Endothelial cell of umbilical vein (primary cell): ENCODE measurements around the gene MLNR. TPM values are rescaled to one million over a fixed set of nuclear protein-coding genes. Genes with fewer than 3 reads are reported as not detected.

Experiments
- BruUV-seq: library from RNA; stranded (reverse); fragments of 400-500 nt; replicated peaks from 2 replicates; lab custom pipeline; 2021; lab: Mats Ljungman, UMichigan
- CTCF ChIA-PET: fragments of 300-600, 350-600 bp; sonication (Branson Sonifier 250); formaldehyde crosslinking; loops from one replicate; lab custom pipeline; 2021; ENCODE audit warnings: antibody characterized with exemption, inconsistent platforms; lab: Charles Lee
- POLR2A ChIA-PET: fragments of 300-600, 350-600 bp; sonication (Branson Sonifier 250); formaldehyde crosslinking; loops from one replicate; lab custom pipeline; 2021; ENCODE audit warnings: antibody characterized with exemption, inconsistent platforms; lab: Charles Lee
- DNase-seq: peaks from one replicate; pipeline ENCODE4 v3.0.0-alpha.2; 2011; ENCODE audit warnings: low read depth, low spot score
- FAIRE-seq: peaks from 2 replicates; lab custom pipeline; 2011; peaks lifted over from hg19 to GRCh38; lab: Jason Lieb, UNC
- H2AFZ ChIP-seq: 2 replicates; pipeline ENCODE4 v1.6.0; 2012; ENCODE audit warnings: low read depth, low read length, control low read depth, inconsistent platforms
- H3K27ac ChIP-seq: 2 replicates; pipeline ENCODE4 v1.5.1; 2011; ENCODE audit warnings: low read depth, mild to moderate bottlenecking, control low read depth, low read length, moderate library complexity; ENCODE audit not compliant: insufficient read depth
- H3K27me3 ChIP-seq, 2 experiments: 2 replicates each; pipeline versions ENCODE4 v1.6.0 to v1.6.1; 2011; ENCODE audit warnings: low read length in 2 of 2, mixed read lengths in 1 of 2; ENCODE audit not compliant: control insufficient read depth in 2 of 2, insufficient read depth in 2 of 2
- H3K36me3 ChIP-seq, 2 experiments: 2 replicates in 1 of 2; 3 replicates in 1 of 2; pipeline ENCODE4 v1.5.1; 2011; ENCODE audit warnings: low read length in 2 of 2, mild to moderate bottlenecking in 1 of 2, moderate library complexity in 1 of 2; ENCODE audit not compliant: control insufficient read depth in 2 of 2, insufficient read depth in 2 of 2; ENCODE audit errors: extremely low read depth in 1 of 2
- H3K4me1 ChIP-seq: 3 replicates; pipeline ENCODE4 v1.5.1; 2011; ENCODE audit warnings: mild to moderate bottlenecking, low read length; ENCODE audit not compliant: control insufficient read depth, insufficient read depth; ENCODE audit errors: extremely low read depth
- H3K4me2 ChIP-seq: 2 replicates; pipeline ENCODE4 v1.6.1; 2011; ENCODE audit warnings: low read length, control low read depth, mixed read lengths; ENCODE audit not compliant: insufficient read depth
- H3K4me3 ChIP-seq, 3 experiments: fragments of 200-600 bp in 1 of 3; sonication (generic), shearing (Covaris generic) in 1 of 3; replicated peaks in 1 of 3; 2 replicates each; pipeline ENCODE4 v1.5.1; 2011 to 2016; ENCODE audit warnings: control low read depth in 3 of 3, low read length in 3 of 3, mild to moderate bottlenecking in 2 of 3, inconsistent platforms in 1 of 3, low read depth in 1 of 3, moderate library complexity in 1 of 3; ENCODE audit not compliant: insufficient read depth in 1 of 3
- H3K79me2 ChIP-seq: 2 replicates; pipeline ENCODE4 v1.6.0; 2012; ENCODE audit warnings: low read length, inconsistent platforms; ENCODE audit not compliant: control insufficient read depth, insufficient read depth
- H3K9ac ChIP-seq: replicated peaks from 2 replicates; pipeline ENCODE3; 2011; ENCODE audit warnings: low read length, control low read depth; ENCODE audit not compliant: insufficient read depth; ENCODE audit errors: extremely low read depth
- H3K9me1 ChIP-seq: replicated peaks from 3 replicates; pipeline ENCODE4 v1.6.0; 2011; ENCODE audit warnings: mild to moderate bottlenecking, low read length; ENCODE audit not compliant: control insufficient read depth, insufficient read depth; ENCODE audit errors: extremely low read depth
- H3K9me3 ChIP-seq: replicated peaks from 2 replicates; pipeline ENCODE4 v1.5.1; 2012; ENCODE audit warnings: low read length, inconsistent platforms; ENCODE audit not compliant: control insufficient read depth, insufficient read depth
- H4K20me1 ChIP-seq: replicated peaks from 2 replicates; pipeline ENCODE3; 2011; ENCODE audit warnings: mild to moderate bottlenecking, low read length; ENCODE audit not compliant: control insufficient read depth, insufficient read depth; ENCODE audit errors: extremely low read depth
- EZH2 ChIP-seq: IDR thresholded peaks from 2 replicates; pipeline ENCODE4 v1.6.1; 2012; ENCODE audit warnings: borderline replicate concordance, low read depth, mild to moderate bottlenecking, moderate library complexity, low read length, inconsistent platforms; ENCODE audit not compliant: severe bottlenecking
- FOS ChIP-seq: IDR thresholded peaks from 2 replicates; pipeline ENCODE4 v1.6.1; 2011; ENCODE audit warnings: mild to moderate bottlenecking, low read length, moderate library complexity, borderline replicate concordance; ENCODE audit not compliant: insufficient read depth
- GATA2 ChIP-seq: IDR thresholded peaks from 2 replicates; pipeline ENCODE4 v1.7.0; 2011; ENCODE audit warnings: low read depth, mild to moderate bottlenecking, moderate library complexity, mixed read lengths, low read length; ENCODE audit not compliant: insufficient read length, insufficient read depth
- JUN ChIP-seq: IDR thresholded peaks from 2 replicates; pipeline ENCODE4 v1.6.1; 2011; ENCODE audit warnings: borderline replicate concordance, low read depth; ENCODE audit not compliant: insufficient read length, insufficient read depth
- MYC ChIP-seq: IDR thresholded peaks from one replicate; pipeline ENCODE4 v1.6.1; 2011; ENCODE audit warnings: mild to moderate bottlenecking, low read depth, low read length
- POLR2A ChIP-seq: IDR thresholded peaks from 2 replicates; pipeline ENCODE4 v1.6.1; 2012; ENCODE audit warnings: low read depth, mild to moderate bottlenecking, control low read depth, low read length
- POLR2AphosphoS5 ChIP-seq: IDR thresholded peaks from 2 replicates; pipeline ENCODE4 v1.6.1; 2012; ENCODE audit warnings: low read depth, mild to moderate bottlenecking, control low read depth, low read length, moderate library complexity; ENCODE audit not compliant: insufficient read depth
- dilution Hi-C: fragments of 300-500 bp; cut with MboI; formaldehyde crosslinking; loops from one replicate; pipeline ENCODE4 v1.15.0; 2019; ENCODE audit warnings: low sequenced_read_pairs; ENCODE audit not compliant: extremely low pct_ligation_motif_present
- intact Hi-C: fragments of 100-400 bp; cut with micrococcal nuclease; formaldehyde crosslinking; loops from one replicate; pipeline ENCODE4 v1.10.0; 2022
- polyA plus RNA-seq, 4 experiments: library from polyadenylated mRNA; depleted of rRNA in 3 of 4; stranded (reverse) in 3 of 4; unstranded in 1 of 4; fragments of >200 nt; gene quantifications; 2 replicates each; pipeline versions ENCODE4 v1.2.1 to v1.2.3, GENCODE V29; 2011 to 2012; ENCODE audit warnings: missing spikeins in 1 of 4
- total RNA-seq: library from RNA; stranded (reverse); gene quantifications from 2 replicates; pipeline ENCODE4 v1.2.3, GENCODE V29; 2021
- TF ChIP-seq, protein P1 (sequence below): IDR thresholded peaks from 2 replicates; pipeline ENCODE4 v1.6.1; 2011; ENCODE audit not compliant: insufficient read depth, insufficient read length
- TF ChIP-seq, protein P2 (sequence below), 2 donors: IDR thresholded peaks; 1 replicate in 1 of 2; 2 replicates in 1 of 2; pipeline ENCODE4 v1.5.1; 2011; ENCODE audit warnings: low read length in 2 of 2, mild to moderate bottlenecking in 2 of 2, moderate library complexity in 2 of 2, control low read depth in 1 of 2, inconsistent platforms in 1 of 2, low read depth in 1 of 2; ENCODE audit not compliant: insufficient read depth in 1 of 2; ENCODE audit errors: extremely low read depth in 1 of 2

MLNR gene
- total and polyA plus RNA-seq, 2 donors (not counting 3 experiments of a cell fraction or from before 2014, with no cell fraction given) = not detected

DNA sequence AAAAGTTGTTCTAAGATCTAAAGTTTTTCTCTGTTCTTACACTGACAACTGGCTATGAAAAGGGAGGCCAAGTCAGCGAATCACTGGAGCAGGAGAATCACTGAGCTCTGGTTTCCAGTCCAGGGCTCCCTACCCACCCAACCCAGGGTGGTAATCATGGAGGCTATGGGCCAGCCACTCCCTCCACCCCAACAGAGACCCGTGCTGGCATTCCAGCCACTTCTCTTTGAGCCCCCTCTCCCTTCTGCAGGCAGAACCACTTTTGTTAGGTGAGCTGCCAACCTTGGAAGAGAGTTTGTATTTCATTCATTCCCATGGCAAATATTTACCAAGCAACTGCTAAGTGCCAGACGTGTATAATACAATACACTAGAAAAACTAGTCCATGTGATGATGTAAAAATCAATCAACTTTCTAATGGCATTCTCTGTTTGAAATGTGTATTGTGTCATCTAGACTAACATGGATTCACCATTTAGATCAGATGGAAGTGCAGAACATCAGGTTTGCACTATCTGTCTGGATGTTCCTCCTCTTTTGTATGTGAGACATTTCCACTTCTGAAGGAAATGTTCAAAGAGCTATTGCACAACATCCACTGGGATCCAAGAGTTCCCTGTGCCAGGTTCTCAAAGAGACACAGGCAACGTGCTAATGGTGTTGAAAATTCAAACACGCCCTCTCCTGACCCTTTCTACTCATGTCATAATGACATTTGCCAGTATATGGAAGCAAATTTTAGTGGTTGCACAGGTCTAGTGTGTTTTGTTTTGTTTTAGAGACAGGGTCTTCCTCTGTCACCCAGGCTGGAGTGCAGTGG, 5.3 kb downstream of the MLNR start:
- TF ChIP-seq MYC (no peak), POLR2AphosphoS5 (no peak), FOS (no peak), GATA2 (no peak), EZH2 (no peak), POLR2A (no peak), JUN (no peak)
- TF ChIP-seq, protein P1, sequence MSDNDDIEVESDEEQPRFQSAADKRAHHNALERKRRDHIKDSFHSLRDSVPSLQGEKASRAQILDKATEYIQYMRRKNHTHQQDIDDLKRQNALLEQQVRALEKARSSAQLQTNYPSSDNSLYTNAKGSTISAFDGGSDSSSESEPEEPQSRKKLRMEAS = no peak
- TF ChIP-seq, protein P2, sequence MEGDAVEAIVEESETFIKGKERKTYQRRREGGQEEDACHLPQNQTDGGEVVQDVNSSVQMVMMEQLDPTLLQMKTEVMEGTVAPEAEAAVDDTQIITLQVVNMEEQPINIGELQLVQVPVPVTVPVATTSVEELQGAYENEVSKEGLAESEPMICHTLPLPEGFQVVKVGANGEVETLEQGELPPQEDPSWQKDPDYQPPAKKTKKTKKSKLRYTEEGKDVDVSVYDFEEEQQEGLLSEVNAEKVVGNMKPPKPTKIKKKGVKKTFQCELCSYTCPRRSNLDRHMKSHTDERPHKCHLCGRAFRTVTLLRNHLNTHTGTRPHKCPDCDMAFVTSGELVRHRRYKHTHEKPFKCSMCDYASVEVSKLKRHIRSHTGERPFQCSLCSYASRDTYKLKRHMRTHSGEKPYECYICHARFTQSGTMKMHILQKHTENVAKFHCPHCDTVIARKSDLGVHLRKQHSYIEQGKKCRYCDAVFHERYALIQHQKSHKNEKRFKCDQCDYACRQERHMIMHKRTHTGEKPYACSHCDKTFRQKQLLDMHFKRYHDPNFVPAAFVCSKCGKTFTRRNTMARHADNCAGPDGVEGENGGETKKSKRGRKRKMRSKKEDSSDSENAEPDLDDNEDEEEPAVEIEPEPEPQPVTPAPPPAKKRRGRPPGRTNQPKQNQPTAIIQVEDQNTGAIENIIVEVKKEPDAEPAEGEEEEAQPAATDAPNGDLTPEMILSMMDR (IDR thresholded peaks at IDR 0.05; ENCODE audit: extremely low read depth in 1 of 2, insufficient read depth in 1 of 2, low read depth in 1 of 2, low read length in 2 of 2) = no peak
- Histone ChIP-seq H4K20me1 (no peaks in the 10 kb centered on the region), H3K4me3 (no peak overlapping the region), H3K27me3 (peaks cover 46 to 59% of the 10 kb centered on the region in 2 experiments), H3K36me3 (no peaks in the 10 kb centered on the region), H2AFZ (no peak overlapping the region), H3K27ac (no peak overlapping the region), H3K9me1 (no peaks in the 10 kb centered on the region), H3K9me3 (no peaks in the 10 kb centered on the region), H3K4me1 (peaks cover 2% of the 10 kb centered on the region), H3K4me2 (no peak overlapping the region), H3K79me2 (no peaks in the 10 kb centered on the region), H3K9ac (no peak overlapping the region)
- DNase-seq = no peak
- POLR2A ChIA-PET = no interaction called here
- FAIRE-seq = no peak
- CTCF ChIA-PET = interaction anchor here (1.2 to 1.6 kb wide), 3 partner anchors 9 to 55 kb away, joined by 3 to 5 read pairs (median 4); no protein-coding TSS in a partner anchor
- dilution Hi-C loops (no loop called here), intact Hi-C loops (no loop called here)
- BruUV-seq = no TSS peak
